BJ (cell line): ENCODE results near the gene CLIC4. TPM values are rescaled to one million over a fixed set of nuclear protein-coding genes. Genes with fewer than 3 reads are reported as not detected.

Experiments
- CTCF ChIA-PET: fragments of 350-600 bp; formaldehyde crosslinking; extraction: SDS; loops from one replicate; lab custom pipeline; 2021; ENCODE audit warnings: antibody characterized with exemption, inconsistent platforms; lab: Yijun Ruan, JAX
- POLR2A ChIA-PET: fragments of 300-600 bp; sonication (Branson Sonifier 250); formaldehyde crosslinking; extraction: SDS; loops from one replicate; lab custom pipeline; 2021; ENCODE audit warnings: antibody characterized with exemption; lab: Charles Lee
- DNase-seq: peaks from one replicate; pipeline ENCODE4 v3.0.0-alpha.2; 2011; ENCODE audit warnings: low read depth
- H3K27me3 ChIP-seq: 2 replicates; pipeline ENCODE4 v1.6.0; 2011; ENCODE audit warnings: low read length; ENCODE audit not compliant: control insufficient read depth, insufficient read depth
- H3K36me3 ChIP-seq: 2 replicates; pipeline ENCODE4 v1.5.1; 2011; ENCODE audit warnings: low read length; ENCODE audit not compliant: control insufficient read depth, insufficient read depth
- H3K4me3 ChIP-seq: 2 replicates; pipeline ENCODE4 v1.5.1; 2011; ENCODE audit warnings: low read depth, mild to moderate bottlenecking, control low read depth, low read length
- CTCF ChIP-seq: IDR thresholded peaks from 2 replicates; pipeline ENCODE4 v1.5.1; 2011; ENCODE audit warnings: low read depth, mild to moderate bottlenecking, control low read depth, inconsistent platforms, low read length, moderate library complexity; ENCODE audit not compliant: insufficient read depth
- polyA plus RNA-seq: library from polyadenylated mRNA; depleted of rRNA; stranded (reverse); fragments of >200 nt; gene quantifications from 2 replicates; pipeline ENCODE4 v1.2.3, GENCODE V29; 2011

The CLIC4 gene
- polyA plus RNA-seq, 1 experiment, result 275 TPM

- CTCF ChIA-PET, result no interaction called here
- POLR2A ChIA-PET, result no interaction called here
- H3K27me3 ChIP-seq, result peaks cover 10% of the 10 kb centered on the region
- H3K36me3 ChIP-seq, result no peaks in the 10 kb centered on the region
- no peak overlapping the region for H3K4me3 ChIP-seq
- no peak for DNase-seq
- TF ChIP-seq CTCF, result no peak
Measured at GRCh38 chr1:24878045-24878444, 132.8 kb downstream of the CLIC4 start.

- POLR2A ChIA-PET, result no interaction called here
- DNase-seq, result peak; percentile 15
- peaks cover 10% of the 10 kb centered on the region for H3K27me3 ChIP-seq
- H3K4me3 ChIP-seq, result no peak overlapping the region
- TF ChIP-seq CTCF, result no peak
- CTCF ChIA-PET, result no interaction called here
- H3K36me3 ChIP-seq, result no peaks in the 10 kb centered on the region
Measured at GRCh38 chr1:24878775-24879742, 133.8 kb downstream of the CLIC4 start.

- no peak for DNase-seq
- Histone ChIP-seq H3K4me3 (no peak overlapping the region), H3K36me3 (no peaks in the 10 kb centered on the region), H3K27me3 (peaks cover 5% of the 10 kb centered on the region; the same call in 1 of the 2 replicates)
- TF ChIP-seq CTCF, result no peak
- ChIA-PET POLR2A (interaction anchor here (0.7 kb wide), 1 partner anchor 15 kb away, joined by 5 read pairs; no protein-coding TSS in a partner anchor), CTCF (interaction anchor here (1.9 to 2.4 kb wide), 2 partner anchors 9 to 13 kb away, joined by 5 to 6 read pairs; no protein-coding TSS in a partner anchor)
Measured at GRCh38 chr1:24881034-24881433, 135.8 kb downstream of the CLIC4 start.

DNA sequence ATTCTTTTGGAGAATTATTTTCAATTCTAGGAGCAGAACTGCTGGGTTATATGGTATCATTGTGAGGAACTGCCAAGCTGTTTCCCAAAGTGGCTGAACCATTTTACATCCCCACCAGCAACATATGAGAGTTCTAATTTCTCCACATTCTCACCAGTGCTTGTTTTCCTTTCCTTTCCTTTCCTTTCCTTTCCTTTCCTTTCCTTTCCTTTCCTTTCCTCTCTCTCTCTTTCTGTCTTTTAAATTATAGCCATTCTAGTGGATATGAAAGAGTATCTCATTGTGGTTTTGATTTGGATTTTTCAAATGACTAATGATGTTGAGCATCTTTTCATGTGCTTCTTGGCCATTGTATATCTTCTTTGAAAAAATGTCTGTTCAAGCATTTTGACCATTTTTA, 139.5 kb downstream of the CLIC4 start:
- H3K27me3 ChIP-seq, result peaks cover 2% of the 10 kb centered on the region; the same call in 1 of the 2 replicates
- TF ChIP-seq CTCF, result no peak
- no peak overlapping the region for H3K4me3 ChIP-seq
- CTCF ChIA-PET, result interaction anchor here (5.0 kb wide), 1 partner anchor 13 kb away, joined by 33 read pairs; no protein-coding TSS in a partner anchor
- no peak for DNase-seq
- POLR2A ChIA-PET, result no interaction called here
- H3K36me3 ChIP-seq, result no peaks in the 10 kb centered on the region

DNA sequence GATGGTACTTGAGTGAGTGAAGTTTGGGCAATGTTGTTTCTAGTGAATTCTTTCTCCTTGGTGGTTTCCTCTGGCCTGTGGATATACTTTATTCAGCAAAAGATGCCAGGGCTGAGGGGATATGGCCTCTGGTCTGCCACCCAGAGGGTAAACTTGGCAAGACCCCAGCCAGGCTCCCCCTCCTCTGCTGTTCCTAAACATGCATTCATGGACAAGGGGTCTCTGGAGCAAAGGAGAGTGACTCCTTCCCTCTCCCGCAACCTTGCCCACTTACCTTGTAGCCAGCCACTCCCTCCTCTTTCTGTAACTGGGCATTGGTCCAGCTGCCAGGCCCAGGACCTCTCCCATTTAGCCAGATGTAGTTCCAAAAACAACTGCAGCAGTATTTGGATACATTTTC, 141.0 kb downstream of the CLIC4 start:
- TF ChIP-seq CTCF, result no peak
- Histone ChIP-seq H3K27me3 (no peaks in the 10 kb centered on the region), H3K36me3 (no peaks in the 10 kb centered on the region), H3K4me3 (no peak overlapping the region)
- POLR2A ChIA-PET, result no interaction called here
- no peak for DNase-seq
- CTCF ChIA-PET, result interaction anchor here (5.0 kb wide), 1 partner anchor 12 kb away, joined by 33 read pairs; no protein-coding TSS in a partner anchor
